Measurements from ENCODE around the gene THAP5. TPM values are rescaled to one million over a fixed set of nuclear protein-coding genes. Genes with fewer than 3 reads are reported as not detected.

The THAP5 gene
- total RNA-seq, 1 donor from 2014 or later, result 26.3 TPM

DNA sequence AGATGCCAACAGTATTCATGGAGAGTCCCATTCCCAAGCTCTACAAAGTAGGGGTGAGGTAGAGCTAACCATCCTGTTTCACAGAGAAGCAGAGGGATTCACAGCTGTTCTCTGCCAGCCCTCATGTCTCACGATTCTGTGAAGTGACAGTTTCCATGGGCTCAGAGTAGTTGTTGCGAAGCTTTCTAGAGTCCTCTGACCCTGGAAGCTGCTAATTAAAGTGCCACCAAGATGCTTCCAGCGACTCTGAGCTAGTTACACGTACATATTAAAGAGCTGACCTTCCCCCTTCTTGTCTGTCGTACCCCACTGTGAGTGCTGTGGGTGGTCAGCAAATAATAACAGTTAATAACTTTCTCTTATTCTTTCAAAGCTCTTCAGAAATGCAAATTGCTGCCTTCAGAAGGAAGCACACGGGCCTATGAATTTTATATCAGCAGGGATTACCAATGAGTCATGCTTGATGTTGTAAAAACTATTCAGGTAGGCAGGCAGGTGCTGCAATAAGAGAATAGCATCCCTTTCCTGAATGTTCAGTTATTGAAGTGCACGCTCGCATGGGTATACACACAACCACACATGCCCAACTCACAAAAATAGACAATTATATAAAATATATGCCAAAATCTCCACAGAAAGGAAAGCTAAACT is 34.3 kb upstream of the THAP5 start:
- ChIA-PET POLR2A (no interaction called here), CTCF (no interaction called here)
- peaks cover 21% of the 10 kb centered on the region for H3K27me3 Mint-ChIP-seq
- no peak overlapping the region for H3K4me3 Mint-ChIP-seq
- H3K36me3 Mint-ChIP-seq (ENCODE audit: low read depth), result no peaks in the 10 kb centered on the region
- ATAC-seq (ENCODE audit: low read depth) (no peak), DNase-seq (no peak)
- TF ChIP-seq, protein P1, sequence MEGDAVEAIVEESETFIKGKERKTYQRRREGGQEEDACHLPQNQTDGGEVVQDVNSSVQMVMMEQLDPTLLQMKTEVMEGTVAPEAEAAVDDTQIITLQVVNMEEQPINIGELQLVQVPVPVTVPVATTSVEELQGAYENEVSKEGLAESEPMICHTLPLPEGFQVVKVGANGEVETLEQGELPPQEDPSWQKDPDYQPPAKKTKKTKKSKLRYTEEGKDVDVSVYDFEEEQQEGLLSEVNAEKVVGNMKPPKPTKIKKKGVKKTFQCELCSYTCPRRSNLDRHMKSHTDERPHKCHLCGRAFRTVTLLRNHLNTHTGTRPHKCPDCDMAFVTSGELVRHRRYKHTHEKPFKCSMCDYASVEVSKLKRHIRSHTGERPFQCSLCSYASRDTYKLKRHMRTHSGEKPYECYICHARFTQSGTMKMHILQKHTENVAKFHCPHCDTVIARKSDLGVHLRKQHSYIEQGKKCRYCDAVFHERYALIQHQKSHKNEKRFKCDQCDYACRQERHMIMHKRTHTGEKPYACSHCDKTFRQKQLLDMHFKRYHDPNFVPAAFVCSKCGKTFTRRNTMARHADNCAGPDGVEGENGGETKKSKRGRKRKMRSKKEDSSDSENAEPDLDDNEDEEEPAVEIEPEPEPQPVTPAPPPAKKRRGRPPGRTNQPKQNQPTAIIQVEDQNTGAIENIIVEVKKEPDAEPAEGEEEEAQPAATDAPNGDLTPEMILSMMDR (IDR thresholded peaks at IDR 0.05), result no peak
- no peak overlapping the region for H3K27ac Mint-ChIP-seq
- no peaks in the 10 kb centered on the region for H3K4me1 Mint-ChIP-seq
- intact Hi-C loops (cut with micrococcal nuclease), result no loop called here
- no peaks in the 10 kb centered on the region for H3K9me3 Mint-ChIP-seq

DNA sequence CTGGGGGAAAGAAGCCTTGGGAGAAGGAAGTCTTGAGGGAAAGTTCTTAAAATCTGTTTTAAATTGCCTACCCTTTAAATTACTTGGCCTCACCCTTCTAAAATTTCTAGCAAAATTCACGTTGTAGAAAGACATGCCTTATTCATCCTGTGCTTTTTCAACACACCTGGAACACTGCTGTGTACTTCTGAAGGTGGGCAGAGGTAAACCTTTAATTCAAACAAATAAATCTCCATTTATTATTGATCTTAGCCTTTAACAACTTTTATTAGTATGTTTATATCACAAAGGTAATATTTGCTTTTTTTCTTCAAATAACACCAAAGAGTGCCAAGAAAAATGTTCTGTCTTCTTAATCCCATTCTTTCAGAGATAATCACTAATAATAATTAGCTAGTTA is 30.9 kb upstream of the THAP5 start:
- H3K27me3 Mint-ChIP-seq, result peaks cover 22% of the 10 kb centered on the region
- intact Hi-C loops (cut with micrococcal nuclease), result no loop called here
- no peak overlapping the region for H3K4me3 Mint-ChIP-seq
- H3K36me3 Mint-ChIP-seq (ENCODE audit: low read depth), result no peaks in the 10 kb centered on the region
- TF ChIP-seq, protein P1 (IDR thresholded peaks at IDR 0.05), result no peak
- no peak for ATAC-seq (ENCODE audit: low read depth)
- no peaks in the 10 kb centered on the region for H3K9me3 Mint-ChIP-seq
- H3K27ac Mint-ChIP-seq, result no peak overlapping the region
- CTCF ChIA-PET, result no interaction called here
- POLR2A ChIA-PET, result no interaction called here
- H3K4me1 Mint-ChIP-seq, result no peaks in the 10 kb centered on the region
- DNase-seq, result no peak

DNA sequence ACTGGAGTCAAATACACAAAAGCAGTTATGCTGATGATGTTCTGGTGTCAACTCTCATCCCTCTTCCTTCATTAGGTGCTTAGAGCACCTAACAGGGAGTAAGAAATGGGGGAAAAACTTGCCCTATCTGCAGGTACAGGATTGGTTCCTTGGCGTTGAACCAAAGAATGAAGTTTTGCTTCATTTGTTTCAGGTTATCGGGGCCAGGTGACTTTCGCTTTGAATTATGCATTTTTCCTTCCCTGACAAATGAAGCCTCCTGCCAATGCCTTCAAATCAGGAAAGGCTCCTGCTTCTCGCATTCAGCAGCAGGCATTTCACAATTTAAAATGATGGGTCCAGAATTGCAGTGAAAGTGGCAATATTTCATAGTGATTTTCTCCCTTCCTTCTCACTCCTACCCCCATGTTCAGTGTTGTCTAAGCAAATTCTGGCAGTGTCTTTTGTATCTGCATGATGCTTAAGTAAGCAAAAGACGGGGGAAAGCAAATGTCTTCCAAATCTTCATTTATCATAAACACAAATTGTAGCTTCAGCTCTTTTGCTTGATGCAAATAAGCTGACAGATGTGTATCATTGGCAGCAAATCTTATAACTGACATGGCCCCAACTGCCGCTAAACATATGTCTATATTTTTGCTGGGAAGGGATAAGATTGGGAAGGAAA is 29.5 kb upstream of the THAP5 start:
- H3K9me3 Mint-ChIP-seq, result no peaks in the 10 kb centered on the region
- H3K36me3 Mint-ChIP-seq (ENCODE audit: low read depth), result no peaks in the 10 kb centered on the region
- TF ChIP-seq, protein P1 (IDR thresholded peaks at IDR 0.05), result no peak
- H3K27me3 Mint-ChIP-seq, result peaks cover 19% of the 10 kb centered on the region
- ChIA-PET POLR2A (no interaction called here), CTCF (no interaction called here)
- no peaks in the 10 kb centered on the region for H3K4me1 Mint-ChIP-seq
- ATAC-seq (ENCODE audit: low read depth) (no peak), DNase-seq (no peak)
- intact Hi-C loops (cut with micrococcal nuclease), result no loop called here
- H3K27ac Mint-ChIP-seq, result no peak overlapping the region
- H3K4me3 Mint-ChIP-seq, result no peak overlapping the region

DNA sequence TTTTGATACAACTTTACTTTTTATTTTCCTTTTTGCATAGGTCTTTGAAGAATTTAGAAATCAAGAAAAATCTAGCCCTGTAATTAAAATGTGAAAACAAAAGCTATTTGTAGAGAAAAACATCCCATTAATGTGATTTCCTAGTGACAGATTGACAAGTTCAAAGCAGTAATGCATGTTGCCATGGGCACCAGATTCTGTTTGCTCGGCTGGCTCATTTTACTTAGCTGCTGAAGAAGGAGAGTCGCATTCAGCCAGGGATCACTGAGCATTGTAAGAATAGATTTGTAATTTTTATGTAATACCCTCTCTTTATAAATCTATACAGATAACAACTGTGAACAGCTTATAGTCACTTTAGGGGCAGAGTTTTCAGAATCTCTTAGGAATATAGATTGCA is 28.6 kb upstream of the THAP5 start:
- DNase-seq (no peak), ATAC-seq (ENCODE audit: low read depth) (no peak)
- CTCF ChIA-PET, result no interaction called here
- peaks cover 19% of the 10 kb centered on the region for H3K27me3 Mint-ChIP-seq
- H3K9me3 Mint-ChIP-seq, result no peaks in the 10 kb centered on the region
- intact Hi-C loops (cut with micrococcal nuclease), result no loop called here
- POLR2A ChIA-PET, result no interaction called here
- no peaks in the 10 kb centered on the region for H3K4me1 Mint-ChIP-seq
- no peak overlapping the region for H3K27ac Mint-ChIP-seq
- TF ChIP-seq, protein P1 (IDR thresholded peaks at IDR 0.05), result no peak
- H3K4me3 Mint-ChIP-seq, result no peak overlapping the region
- no peaks in the 10 kb centered on the region for H3K36me3 Mint-ChIP-seq (ENCODE audit: low read depth)

DNA sequence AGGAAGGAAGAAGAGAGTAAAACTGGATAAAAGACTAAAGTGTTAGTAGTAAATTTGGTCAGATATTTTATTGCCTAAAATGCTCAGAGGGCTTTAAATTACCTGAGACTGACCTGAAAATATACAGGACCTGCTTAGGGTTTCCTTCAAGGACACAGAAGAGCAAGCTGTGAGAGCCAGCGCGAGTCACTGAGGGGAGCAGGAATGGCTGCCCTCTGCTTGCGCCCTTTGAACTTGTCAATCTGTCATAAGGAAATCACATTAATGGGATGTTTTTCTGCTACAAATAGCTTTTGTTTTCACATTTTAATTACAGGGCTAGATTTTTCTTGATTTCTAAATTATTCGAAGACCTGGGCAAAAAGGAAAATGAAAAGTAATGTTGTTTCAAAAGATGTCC is 27.1 kb upstream of the THAP5 start:
- Mint-ChIP-seq H3K4me3 (no peak overlapping the region), H3K9me3 (no peaks in the 10 kb centered on the region), H3K27ac (no peak overlapping the region), H3K36me3 (ENCODE audit: low read depth) (no peaks in the 10 kb centered on the region), H3K27me3 (peaks cover 19% of the 10 kb centered on the region), H3K4me1 (no peaks in the 10 kb centered on the region)
- ChIA-PET POLR2A (no interaction called here), CTCF (no interaction called here)
- intact Hi-C loops (cut with micrococcal nuclease), result no loop called here
- TF ChIP-seq, protein P1 (IDR thresholded peaks at IDR 0.05), result no peak
- DNase-seq, result no peak
- no peak for ATAC-seq (ENCODE audit: low read depth)

Data from activated B cell treated with CpG ODN at 0.5 μM for 24 hours (primary cell).